K562 (cell line): ENCODE data around the gene CIAO2A. TPM values are rescaled to one million over a fixed set of nuclear protein-coding genes. Genes with fewer than 3 reads are reported as not detected.

Source experiments
- ATAC-seq: fragments of 200-7000 bp; cut with Tn5 transposase; 3 replicates; pipeline ENCODE4 v1.9.1; 2020; ENCODE audit warnings: moderate library complexity
- BruUV-seq: library from RNA; stranded (reverse); fragments of 400-500 nt; replicated peaks from 2 replicates; lab custom pipeline; 2021; lab: Mats Ljungman, UMichigan
- CTCF ChIA-PET: fragments of 300-600 bp; formaldehyde crosslinking; extraction: SDS; loops from one replicate; lab custom pipeline; 2021; ENCODE audit warnings: low intra/inter-chr PET ratio; lab: Yijun Ruan, JAX
- POLR2A ChIA-PET: fragments of 300-600, 350-650 bp; sonication (Branson Sonifier 250); formaldehyde crosslinking; extraction: SDS; loops from one replicate; lab custom pipeline; 2021; ENCODE audit warnings: antibody characterized with exemption, inconsistent platforms; lab: Yijun Ruan, JAX
- DNase-seq, 4 experiments: peaks; one replicate each; pipeline versions ENCODE4 v3.0.0 to v3.0.0-alpha.2; 2011 to 2018; ENCODE audit warnings: low spot score in 3 of 4, mixed read lengths in 3 of 4; ENCODE audit errors: extremely low read depth in 1 of 4
- FAIRE-seq: peaks from 2 replicates; lab custom pipeline; 2011; peaks lifted over from hg19 to GRCh38; lab: Jason Lieb, UNC
- H2AFZ ChIP-seq: 2 replicates; pipeline ENCODE4 v1.6.0; 2011; ENCODE audit warnings: low read depth, low read length, control low read depth, inconsistent platforms
- H3K27ac ChIP-seq: fragments of 200-600 bp; 3 replicates; pipeline ENCODE4 v1.8.0; 2011; ENCODE audit warnings: low read depth, mild to moderate bottlenecking, control low read depth, inconsistent platforms, low read length, moderate library complexity, mixed read lengths; ENCODE audit errors: extremely low read depth
- H3K27me3 ChIP-seq, 2 experiments: fragments of 300-600 bp in 1 of 2; 2 replicates in 1 of 2; 3 replicates in 1 of 2; pipeline versions ENCODE4 v1.6.0 to v1.8.0; 2011; ENCODE audit warnings: inconsistent platforms in 2 of 2, low read length in 2 of 2, mild to moderate bottlenecking in 1 of 2, mixed read lengths in 1 of 2, moderate library complexity in 1 of 2; ENCODE audit not compliant: control insufficient read depth in 2 of 2, insufficient read depth in 2 of 2
- H3K36me3 ChIP-seq: fragments of 300-600 bp; 3 replicates; pipeline ENCODE4 v1.8.0; 2011; ENCODE audit warnings: mild to moderate bottlenecking, low read length, inconsistent platforms; ENCODE audit not compliant: control insufficient read depth, insufficient read depth
- H3K4me1 ChIP-seq, 2 experiments: fragments of 200-600 bp in 1 of 2; replicated peaks in 1 of 2; 2 replicates in 1 of 2; 3 replicates in 1 of 2; pipeline versions ENCODE4 v1.5.1 to v1.8.0; 2011; ENCODE audit warnings: inconsistent platforms in 2 of 2, low read length in 2 of 2, mild to moderate bottlenecking in 1 of 2, mixed read lengths in 1 of 2, moderate library complexity in 1 of 2; ENCODE audit not compliant: control insufficient read depth in 2 of 2, insufficient read depth in 2 of 2
- H3K4me2 ChIP-seq: 2 replicates; pipeline ENCODE4 v1.6.1; 2011; ENCODE audit warnings: low read length, control low read depth, inconsistent platforms, mixed read lengths; ENCODE audit not compliant: insufficient read depth
- H3K4me3 ChIP-seq: fragments of 200-600 bp; sonication (generic), shearing (Covaris generic); 2 replicates; pipeline ENCODE4 v1.5.1; 2016; ENCODE audit warnings: control low read depth, inconsistent platforms
- H3K79me2 ChIP-seq: fragments of 200-600 bp; 3 replicates; pipeline ENCODE4 v1.8.0; 2011; ENCODE audit warnings: low read length, inconsistent platforms; ENCODE audit not compliant: control insufficient read depth, insufficient read depth
- H3K9ac ChIP-seq, 2 experiments: 2 replicates each; pipeline versions ENCODE4 v1.6.0 to v1.6.1; 2011; ENCODE audit warnings: low read depth in 2 of 2, low read length in 2 of 2, control low read depth in 1 of 2, inconsistent platforms in 1 of 2, mild to moderate bottlenecking in 1 of 2, mixed read lengths in 1 of 2; ENCODE audit not compliant: insufficient read depth in 1 of 2
- H3K9me1 ChIP-seq: one replicate; pipeline ENCODE4 v1.6.0; 2011; ENCODE audit warnings: inconsistent platforms, mild to moderate bottlenecking, low read length, moderate library complexity; ENCODE audit not compliant: control insufficient read depth, insufficient read depth
- H3K9me3 ChIP-seq: replicated peaks from 2 replicates; pipeline ENCODE4 v1.5.1; 2011; ENCODE audit warnings: low read depth, low read length, inconsistent platforms; ENCODE audit not compliant: control insufficient read depth, insufficient read depth
- H4K20me1 ChIP-seq: replicated peaks from 2 replicates; pipeline ENCODE4 v1.6.1; 2011; ENCODE audit warnings: low read length, inconsistent platforms, mixed read lengths; ENCODE audit not compliant: control insufficient read depth, insufficient read depth
- ARID1B ChIP-seq: fragments of 450-650 bp; IDR thresholded peaks from 2 replicates; pipeline ENCODE4 v1.6.1; 2016; ENCODE audit warnings: antibody characterized with exemption, mild to moderate bottlenecking, inconsistent platforms
- CBFA2T3 ChIP-seq: fragments of 450-650 bp; IDR thresholded peaks from 2 replicates; pipeline ENCODE4 v1.6.1; 2017
- DPF2 ChIP-seq: fragments of 450-650 bp; IDR thresholded peaks from 2 replicates; pipeline ENCODE4 v1.6.1; 2016
- HMG20A ChIP-seq: fragments of 450-650 bp; formaldehyde crosslinking; conservative IDR thresholded peaks from 2 replicates; pipeline ENCODE4 v1.4.0; 2020; ENCODE audit warnings: mild to moderate bottlenecking, mixed read lengths
- PRMT5 ChIP-seq: sonication (generic); formaldehyde crosslinking; IDR thresholded peaks from 2 replicates; pipeline ENCODE4 v1.5.0; 2020; ENCODE audit warnings: missing genetic modification reagents
- TAL1 ChIP-seq: fragments of 450-650 bp; IDR thresholded peaks from 2 replicates; pipeline ENCODE4 v1.6.1; 2016; ENCODE audit warnings: mild to moderate bottlenecking
- TCF3 ChIP-seq: sonication (generic); formaldehyde crosslinking; IDR thresholded peaks from 2 replicates; pipeline ENCODE4 v1.4.0; 2020; ENCODE audit warnings: mild to moderate bottlenecking, missing genetic modification reagents
- TEAD4 ChIP-seq, 2 experiments: sonication (generic) in 1 of 2; formaldehyde crosslinking in 1 of 2; IDR thresholded peaks; 2 replicates each; pipeline versions ENCODE4 v1.6.1 to v1.8.0; 2012 to 2022; ENCODE audit warnings: borderline replicate concordance in 1 of 2, inconsistent platforms in 1 of 2, low read length in 1 of 2, mild to moderate bottlenecking in 1 of 2, missing genetic modification reagents in 1 of 2
- TRIM24 ChIP-seq, 2 experiments: fragments of 450-650 bp; IDR thresholded peaks; 2 replicates each; pipeline ENCODE4 v1.6.1; 2016
- ZBTB8A ChIP-seq: fragments of 450-650 bp; IDR thresholded peaks from 2 replicates; pipeline ENCODE4 v1.6.1; 2018; ENCODE audit warnings: mild to moderate bottlenecking, moderate library complexity; ENCODE audit not compliant: partially characterized antibody
- ZFX ChIP-seq: sonication (generic); formaldehyde crosslinking; IDR thresholded peaks from 2 replicates; pipeline ENCODE4 v1.8.0; 2022; ENCODE audit warnings: mild to moderate bottlenecking, missing genetic modification reagents, moderate library complexity
- ZNF3 ChIP-seq: fragments of 250-450 bp; sonication (Bioruptor Pico); IDR thresholded peaks from 2 replicates; pipeline ENCODE4 v1.5.0; 2021; ENCODE audit warnings: mild to moderate bottlenecking, moderate library complexity
- ZNF57 ChIP-seq: fragments of 450-650 bp; formaldehyde crosslinking; IDR thresholded peaks from 2 replicates; pipeline ENCODE4 v1.4.0; 2020; ENCODE audit warnings: mild to moderate bottlenecking, moderate library complexity
- WGBS: fragments of 100-300 bp; shearing (Covaris generic); methylation state at CpG from one replicate; pipeline ENCODE4 v1.1.6; 2016; ENCODE audit warnings: low coverage, mixed read lengths; ENCODE audit not compliant: insufficient coverage; ENCODE audit errors: missing lambda C conversion rate; 5-methylcytosine and 5-hydroxymethylcytosine counted together
- in situ Hi-C: fragments of 300-500 bp; cut with MboI; formaldehyde crosslinking; loops from 4 replicates; pipeline ENCODE4 v1.15.0; 2018; ENCODE audit warnings: inconsistent platforms, mixed read lengths
- intact Hi-C: fragments of 100-400 bp; cut with micrococcal nuclease; formaldehyde crosslinking; loops from 2 replicates; pipeline ENCODE4 v1.14.2; 2022
- polyA plus RNA-seq, 8 experiments: library from polyadenylated mRNA; depleted of rRNA in 4 of 8; stranded (reverse) in 5 of 8; unstranded in 3 of 8; fragments of >200 nt; fragmentation: Nextera tagmentation in 2 of 8; fragmentation: Illumina TruSeq in 1 of 8; extraction: Ambion mirVana in 2 of 8; extraction: Trizol in 1 of 8; gene quantifications; 2 replicates each; pipeline versions ENCODE4 v1.2.1 to v1.2.3, GENCODE V29; 2011 to 2014; ENCODE audit warnings: inconsistent platforms in 1 of 8, missing spikeins in 1 of 8
- total RNA-seq, 7 experiments: library from RNA; depleted of rRNA in 6 of 7; stranded (reverse); fragments of >200 nt in 6 of 7; fragmentation: Illumina TruSeq in 2 of 7; extraction: Trizol in 2 of 7; gene quantifications; 2 replicates each; pipeline versions ENCODE4 v1.2.1 to v1.2.3, GENCODE V29; 2011 to 2021; ENCODE audit warnings: low replicate concordance in 1 of 7
- TF ChIP-seq, protein P1 (sequence below): sonication (generic); formaldehyde crosslinking; IDR thresholded peaks from 2 replicates; pipeline ENCODE4 v1.8.1; 2022; ENCODE audit warnings: missing genetic modification reagents
- TF ChIP-seq, protein P2 (sequence below), 2 experiments: fragments of 450-650 bp; IDR thresholded peaks; 2 replicates each; pipeline ENCODE4 v1.6.1; 2016
- TF ChIP-seq, protein P3 (sequence below): fragments of 450-650 bp; IDR thresholded peaks from 2 replicates; pipeline ENCODE4 v1.6.1; 2018; ENCODE audit not compliant: partially characterized antibody

CIAO2A gene
- total and polyA plus RNA-seq, 9 of the 15 experiments (the other 6 are each of a cell fraction or from before 2014, with no cell fraction given), result 161 to 429 (median 313) TPM

DNA sequence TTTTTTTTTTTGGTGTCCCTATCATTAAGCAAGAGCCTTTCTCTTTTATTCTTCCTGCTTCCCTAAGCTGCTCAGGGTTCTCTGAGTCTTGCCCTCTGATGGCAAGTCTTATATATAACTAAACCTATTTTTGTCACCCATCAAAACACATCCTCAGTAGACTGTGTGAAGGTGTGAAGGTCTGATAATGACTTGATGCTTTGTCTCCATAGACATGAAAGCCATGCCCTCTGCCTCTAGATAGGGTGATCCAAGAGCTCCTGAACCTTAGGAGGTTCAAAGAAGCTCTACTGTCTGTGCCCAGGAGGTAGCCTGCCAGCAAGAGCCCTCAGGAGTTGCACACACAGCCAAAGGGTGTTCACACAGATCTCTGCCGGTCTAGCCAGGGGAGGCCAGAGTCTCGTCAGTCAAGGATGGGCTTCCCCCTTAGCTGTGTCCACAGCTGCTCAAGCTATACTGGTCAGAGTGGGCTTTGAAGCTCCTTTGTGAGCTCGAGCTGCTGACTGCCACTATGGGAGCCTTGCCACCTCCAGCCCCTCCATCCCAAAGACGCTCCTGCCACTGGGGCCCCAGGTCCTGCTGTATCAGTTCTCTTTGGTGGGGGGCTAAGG, 44.8 kb upstream of the CIAO2A start:
- DNase-seq (no peak), ATAC-seq (peak; percentile 31), FAIRE-seq (no peak)
- Histone ChIP-seq H3K9me3 (no peaks in the 10 kb centered on the region), H3K4me1 (peaks cover 16 to 29% of the 10 kb centered on the region in 2 experiments; a peak in 4 of 5 replicates), H3K9me1 (no peaks in the 10 kb centered on the region), H3K79me2 (no peaks in the 10 kb centered on the region), H3K36me3 (peaks cover 67% of the 10 kb centered on the region), H3K27me3 (no peaks in the 10 kb centered on the region), H3K4me3 (no peak overlapping the region), H3K4me2 (no peak overlapping the region), H4K20me1 (peaks cover 18% of the 10 kb centered on the region; the same call in 1 of the 2 replicates), H2AFZ (no peak overlapping the region), H3K27ac (no peak overlapping the region), H3K9ac (no peak overlapping the region)
- intact Hi-C loops, result no loop called here
- no TSS peak for BruUV-seq
- in situ Hi-C loops, result no loop called here
- TF ChIP-seq PRMT5 (CRISPR knock-in tag) (no peak), ZFX (no peak), CBFA2T3 (peak; percentile 62), TEAD4 (IDR thresholded peaks at IDR 0.05; ENCODE audit: low read length) (0 out of 2 replicates have a peak, but pooled peaks have one; percentile 35), TEAD4 (CRISPR knock-in tag; IDR thresholded peaks at IDR 0.05; ENCODE audit: borderline replicate concordance) (no peak), TCF3 (CRISPR knock-in tag) (0 out of 2 replicates have a peak, but pooled peaks have one; percentile 28), TRIM24 (IDR thresholded peaks at IDR 0.05) (no peak), HMG20A (CRISPR knock-in tag) (no peak), DPF2 (no peak), ZBTB8A (no peak), ARID1B (0 out of 2 replicates have a peak, but pooled peaks have one; percentile 21), ZNF3 (CRISPR knock-in tag) (no peak), ZNF57 (CRISPR knock-in tag) (no peak), TAL1 (peak; percentile 45; the same call in 1 of the 2 replicates)
- TF ChIP-seq, protein P1, sequence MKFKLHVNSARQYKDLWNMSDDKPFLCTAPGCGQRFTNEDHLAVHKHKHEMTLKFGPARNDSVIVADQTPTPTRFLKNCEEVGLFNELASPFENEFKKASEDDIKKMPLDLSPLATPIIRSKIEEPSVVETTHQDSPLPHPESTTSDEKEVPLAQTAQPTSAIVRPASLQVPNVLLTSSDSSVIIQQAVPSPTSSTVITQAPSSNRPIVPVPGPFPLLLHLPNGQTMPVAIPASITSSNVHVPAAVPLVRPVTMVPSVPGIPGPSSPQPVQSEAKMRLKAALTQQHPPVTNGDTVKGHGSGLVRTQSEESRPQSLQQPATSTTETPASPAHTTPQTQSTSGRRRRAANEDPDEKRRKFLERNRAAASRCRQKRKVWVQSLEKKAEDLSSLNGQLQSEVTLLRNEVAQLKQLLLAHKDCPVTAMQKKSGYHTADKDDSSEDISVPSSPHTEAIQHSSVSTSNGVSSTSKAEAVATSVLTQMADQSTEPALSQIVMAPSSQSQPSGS (CRISPR knock-in tag), result no peak
- TF ChIP-seq, protein P2, sequence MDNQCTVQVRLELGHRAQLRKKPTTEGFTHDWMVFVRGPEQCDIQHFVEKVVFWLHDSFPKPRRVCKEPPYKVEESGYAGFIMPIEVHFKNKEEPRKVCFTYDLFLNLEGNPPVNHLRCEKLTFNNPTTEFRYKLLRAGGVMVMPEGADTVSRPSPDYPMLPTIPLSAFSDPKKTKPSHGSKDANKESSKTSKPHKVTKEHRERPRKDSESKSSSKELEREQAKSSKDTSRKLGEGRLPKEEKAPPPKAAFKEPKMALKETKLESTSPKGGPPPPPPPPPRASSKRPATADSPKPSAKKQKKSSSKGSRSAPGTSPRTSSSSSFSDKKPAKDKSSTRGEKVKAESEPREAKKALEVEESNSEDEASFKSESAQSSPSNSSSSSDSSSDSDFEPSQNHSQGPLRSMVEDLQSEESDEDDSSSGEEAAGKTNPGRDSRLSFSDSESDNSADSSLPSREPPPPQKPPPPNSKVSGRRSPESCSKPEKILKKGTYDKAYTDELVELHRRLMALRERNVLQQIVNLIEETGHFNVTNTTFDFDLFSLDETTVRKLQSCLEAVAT (IDR thresholded peaks at IDR 0.05), result no peak
- TF ChIP-seq, protein P3, sequence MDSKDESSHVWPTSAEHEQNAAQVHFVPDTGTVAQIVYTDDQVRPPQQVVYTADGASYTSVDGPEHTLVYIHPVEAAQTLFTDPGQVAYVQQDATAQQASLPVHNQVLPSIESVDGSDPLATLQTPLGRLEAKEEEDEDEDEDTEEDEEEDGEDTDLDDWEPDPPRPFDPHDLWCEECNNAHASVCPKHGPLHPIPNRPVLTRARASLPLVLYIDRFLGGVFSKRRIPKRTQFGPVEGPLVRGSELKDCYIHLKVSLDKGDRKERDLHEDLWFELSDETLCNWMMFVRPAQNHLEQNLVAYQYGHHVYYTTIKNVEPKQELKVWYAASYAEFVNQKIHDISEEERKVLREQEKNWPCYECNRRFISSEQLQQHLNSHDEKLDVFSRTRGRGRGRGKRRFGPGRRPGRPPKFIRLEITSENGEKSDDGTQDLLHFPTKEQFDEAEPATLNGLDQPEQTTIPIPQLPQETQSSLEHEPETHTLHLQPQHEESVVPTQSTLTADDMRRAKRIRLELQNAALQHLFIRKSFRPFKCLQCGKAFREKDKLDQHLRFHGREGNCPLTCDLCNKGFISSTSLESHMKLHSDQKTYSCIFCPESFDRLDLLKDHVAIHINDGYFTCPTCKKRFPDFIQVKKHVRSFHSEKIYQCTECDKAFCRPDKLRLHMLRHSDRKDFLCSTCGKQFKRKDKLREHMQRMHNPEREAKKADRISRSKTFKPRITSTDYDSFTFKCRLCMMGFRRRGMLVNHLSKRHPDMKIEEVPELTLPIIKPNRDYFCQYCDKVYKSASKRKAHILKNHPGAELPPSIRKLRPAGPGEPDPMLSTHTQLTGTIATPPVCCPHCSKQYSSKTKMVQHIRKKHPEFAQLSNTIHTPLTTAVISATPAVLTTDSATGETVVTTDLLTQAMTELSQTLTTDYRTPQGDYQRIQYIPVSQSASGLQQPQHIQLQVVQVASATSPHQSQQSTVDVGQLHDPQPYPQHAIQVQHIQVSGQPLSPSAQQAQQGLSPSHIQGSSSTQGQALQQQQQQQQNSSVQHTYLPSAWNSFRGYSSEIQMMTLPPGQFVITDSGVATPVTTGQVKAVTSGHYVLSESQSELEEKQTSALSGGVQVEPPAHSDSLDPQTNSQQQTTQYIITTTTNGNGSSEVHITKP, result no peak
- 53% methylated on average over 4 of the region's 4 CpGs for WGBS
- CTCF ChIA-PET, result no interaction called here
- POLR2A ChIA-PET, result interaction anchor here (0.6 to 1.0 kb wide), 3 partner anchors 8 to 43 kb away, joined by 3 to 8 read pairs (median 3); partner anchors contain the start of gene SNX1
